Measurements from ENCODE around the gene ELMO1.

DNA sequence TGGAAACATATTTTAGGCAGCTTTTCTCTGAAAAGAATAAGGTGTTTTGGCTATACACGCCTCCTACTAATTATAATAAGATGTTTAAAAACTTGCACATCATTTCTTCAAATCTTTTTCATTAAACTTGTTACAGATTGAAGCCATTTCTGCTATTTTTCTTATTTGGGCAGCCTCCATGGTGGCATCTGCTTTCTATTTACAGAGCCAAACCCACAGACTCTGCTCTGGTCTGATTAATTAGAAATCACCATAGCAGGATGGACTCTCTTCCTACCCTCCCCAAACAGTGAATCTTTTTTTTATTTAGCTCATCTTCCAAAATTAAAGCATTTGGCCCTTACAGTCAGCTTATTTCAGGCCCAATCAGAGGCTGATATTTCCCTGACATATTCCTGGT is 638.6 kb downstream of the ELMO1 start:
- no peak for TF ChIP-seq CTBP1 (IDR thresholded peaks at IDR 0.05; ENCODE audit: borderline replicate concordance)
- TF ChIP-seq, protein P1, sequence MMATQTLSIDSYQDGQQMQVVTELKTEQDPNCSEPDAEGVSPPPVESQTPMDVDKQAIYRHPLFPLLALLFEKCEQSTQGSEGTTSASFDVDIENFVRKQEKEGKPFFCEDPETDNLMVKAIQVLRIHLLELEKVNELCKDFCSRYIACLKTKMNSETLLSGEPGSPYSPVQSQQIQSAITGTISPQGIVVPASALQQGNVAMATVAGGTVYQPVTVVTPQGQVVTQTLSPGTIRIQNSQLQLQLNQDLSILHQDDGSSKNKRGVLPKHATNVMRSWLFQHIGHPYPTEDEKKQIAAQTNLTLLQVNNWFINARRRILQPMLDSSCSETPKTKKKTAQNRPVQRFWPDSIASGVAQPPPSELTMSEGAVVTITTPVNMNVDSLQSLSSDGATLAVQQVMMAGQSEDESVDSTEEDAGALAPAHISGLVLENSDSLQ (IDR thresholded peaks at IDR 0.05), result no peak
- no peak for TF ChIP-seq SUZ12 (IDR thresholded peaks at IDR 0.05)
- TF ChIP-seq ARNT (IDR thresholded peaks at IDR 0.05), result no peak
- TF ChIP-seq FOXK2 (IDR thresholded peaks at IDR 0.05), result no peak
- no peak for TF ChIP-seq SP1 (IDR thresholded peaks at IDR 0.05)
- TF ChIP-seq HDGF (IDR thresholded peaks at IDR 0.05; ENCODE audit: borderline replicate concordance), result no peak
- no peak for TF ChIP-seq NFRKB (IDR thresholded peaks at IDR 0.05)
- TF ChIP-seq FOXA1 (IDR thresholded peaks at IDR 0.05), result no peak
- no peak for TF ChIP-seq ZNF384 (IDR thresholded peaks at IDR 0.05)
